ENCODE results near the gene MIDN.
"Not testable (repeated sequence)": the region's sequence is repeated elsewhere in the genome, so short reads cannot be mapped to it uniquely, and the experiment has no call there.

Gene MIDN

DNA sequence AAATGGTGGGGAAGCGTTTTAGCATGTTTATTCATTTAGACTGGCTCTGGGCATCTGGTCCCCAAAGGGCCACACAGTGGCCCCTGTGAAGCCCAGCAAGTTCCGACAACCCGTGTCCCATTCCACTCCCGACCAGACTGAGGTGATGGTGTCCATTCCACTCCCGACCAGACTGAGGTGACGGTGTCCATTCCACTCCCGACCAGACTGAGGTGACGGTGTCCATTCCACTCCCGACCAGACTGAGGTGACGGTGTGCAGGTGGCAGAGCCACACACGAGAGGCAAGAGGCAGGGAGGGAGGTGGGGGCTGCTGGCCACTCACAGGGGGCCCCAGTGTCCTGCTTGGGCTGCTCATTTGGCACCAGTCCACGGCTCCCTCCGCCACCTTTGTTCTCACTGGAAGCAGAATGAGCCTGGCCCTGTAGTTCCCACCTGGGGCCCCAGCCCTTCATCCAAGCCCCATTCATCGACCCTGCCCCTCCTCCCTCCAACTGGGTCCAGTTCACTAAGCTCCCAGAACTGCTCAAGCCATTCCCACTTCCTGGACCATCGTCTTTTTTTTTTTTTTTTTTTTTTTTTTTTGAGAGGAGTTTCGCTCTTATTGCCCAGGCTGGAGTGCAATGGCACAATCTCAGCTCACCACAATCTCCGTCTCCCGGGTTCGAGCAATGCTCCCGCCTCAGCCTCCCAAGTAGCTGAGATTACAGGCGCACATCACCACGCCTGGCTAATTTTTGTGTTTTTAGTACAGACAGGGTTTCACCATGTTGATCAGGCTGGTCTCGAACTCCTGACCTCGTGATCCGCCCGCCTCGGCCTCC lies 1.9 kb upstream of the MIDN start:
- DNase-seq (ENCODE audit: low read depth): not testable (repeated sequence)

- no peak for DNase-seq (ENCODE audit: low read depth)
These were observed 640 bp upstream of the MIDN start for GRCh38 chr19:1247748-1248138.

GRCh38 chr19:1248786-1249297 lies 459 bp downstream of the MIDN start:
- peak; percentile 79 for DNase-seq (ENCODE audit: low read depth)

DNA sequence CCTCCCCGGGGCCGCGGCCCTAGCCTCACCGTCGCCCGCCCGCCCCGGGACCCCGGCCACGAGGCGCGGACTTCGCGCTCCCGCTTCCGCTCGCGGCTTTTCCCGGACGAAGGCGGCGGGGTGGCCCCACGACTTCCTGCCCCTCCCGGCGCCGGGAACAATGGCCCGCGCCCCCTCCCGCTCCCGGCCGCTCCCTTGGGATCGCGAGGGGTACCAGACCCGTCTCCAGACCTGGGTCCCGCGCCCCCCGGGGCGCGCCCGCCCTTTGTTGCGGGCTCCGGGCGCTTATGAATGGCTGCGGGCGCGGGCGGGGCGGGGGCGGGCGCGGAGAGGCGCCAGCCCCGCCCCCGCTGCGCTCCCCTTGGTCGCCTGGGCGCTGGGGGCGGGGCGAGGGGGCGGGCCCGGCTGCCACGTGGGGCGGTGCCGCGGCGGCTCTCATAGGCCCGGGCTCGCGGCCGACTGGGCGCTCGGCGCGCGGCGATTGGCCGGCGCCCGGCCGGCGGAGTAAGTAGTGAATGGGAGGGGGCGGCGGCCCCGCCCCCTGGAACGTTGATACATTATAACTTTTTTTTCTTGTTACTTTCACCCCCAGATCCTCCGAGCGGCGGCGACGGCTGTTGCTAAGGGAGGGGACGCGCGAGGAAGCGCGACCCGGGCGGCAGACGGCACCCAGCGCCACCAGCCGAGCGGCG lies 1.1 kb downstream of the MIDN start:
- peak; percentile 95 for DNase-seq (ENCODE audit: low read depth)

GRCh38 chr19:1249990-1250436 lies 1.6 kb downstream of the MIDN start:
- no peak for DNase-seq (ENCODE audit: low read depth)

- DNase-seq (ENCODE audit: low read depth): no peak
These were observed 2.3 kb downstream of the MIDN start for GRCh38 chr19:1250437-1251260.

DNA sequence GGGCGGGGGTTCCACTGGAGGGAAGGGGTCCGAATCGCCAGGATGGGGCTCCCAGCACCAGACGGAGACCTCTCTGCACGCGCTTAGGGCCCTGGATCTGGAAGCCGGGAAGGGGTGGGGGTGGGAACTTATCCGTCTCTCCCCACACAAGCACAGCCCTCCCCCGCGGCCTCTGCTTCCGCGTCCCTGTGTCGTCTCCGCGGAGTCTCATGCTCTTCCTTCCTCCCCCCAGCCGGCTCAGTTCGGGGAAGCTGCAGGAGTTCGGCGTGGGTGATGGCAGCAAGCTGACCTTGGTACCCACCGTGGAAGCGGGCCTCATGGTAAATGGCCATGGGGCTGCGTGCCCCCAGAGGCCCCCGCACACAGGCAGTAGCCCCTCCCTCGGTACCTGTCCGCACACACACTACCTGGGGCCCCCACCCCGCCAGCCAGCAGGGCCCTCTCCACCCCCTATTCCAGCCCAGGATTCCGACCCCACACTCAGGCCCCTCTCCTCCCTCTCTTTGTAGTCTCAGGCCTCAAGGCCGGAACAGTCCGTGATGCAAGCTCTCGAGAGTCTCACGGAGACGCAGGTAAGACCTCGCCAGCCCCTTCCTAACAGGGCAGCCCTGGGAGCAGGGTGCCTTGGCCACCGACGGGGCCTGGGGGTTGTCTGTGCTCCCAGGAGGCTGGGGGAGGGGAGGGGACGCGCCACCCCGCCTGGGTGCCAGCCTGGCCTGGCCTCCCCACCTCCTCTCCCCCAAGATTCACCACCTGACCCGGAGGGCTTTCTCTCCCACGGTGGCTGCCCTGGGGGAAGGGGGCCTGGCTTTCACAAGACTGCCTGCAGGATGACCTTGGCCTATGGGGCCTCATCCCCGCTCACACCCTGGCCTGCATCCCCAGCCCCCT lies 3.2 kb downstream of the MIDN start:
- DNase-seq (ENCODE audit: low read depth): peak; percentile 52

DNA sequence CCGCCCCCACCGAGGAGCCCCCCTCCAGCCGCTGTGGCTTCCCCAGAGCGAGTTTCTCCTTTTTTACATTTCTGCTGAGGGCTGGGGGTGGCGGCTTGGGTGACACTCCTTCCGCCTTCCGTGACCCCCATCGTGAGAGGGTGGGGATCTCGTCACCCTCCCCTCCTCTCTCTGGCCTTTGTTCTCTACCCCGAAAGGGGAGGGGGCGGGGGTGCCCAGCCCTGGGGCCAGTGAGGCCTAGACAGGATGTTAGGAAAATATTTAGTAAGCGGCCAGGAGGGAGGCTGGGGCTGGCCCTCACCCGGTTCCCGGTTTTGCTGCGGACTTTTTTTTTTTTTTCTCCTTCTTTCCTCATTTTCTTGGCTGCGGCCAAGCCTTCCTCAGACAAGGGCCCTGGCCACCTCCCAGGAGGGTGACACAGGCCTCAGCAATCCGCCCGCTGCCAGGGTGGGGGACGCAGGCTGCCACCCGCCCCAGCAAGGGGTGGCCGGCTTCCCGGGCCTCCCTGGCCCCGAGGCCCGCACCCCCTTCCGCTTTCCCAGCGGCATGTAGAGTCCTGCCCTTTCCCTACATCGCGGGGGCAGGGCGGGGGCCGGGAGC lies 3.9 kb downstream of the MIDN start:
- no peak for DNase-seq (ENCODE audit: low read depth)

DNA sequence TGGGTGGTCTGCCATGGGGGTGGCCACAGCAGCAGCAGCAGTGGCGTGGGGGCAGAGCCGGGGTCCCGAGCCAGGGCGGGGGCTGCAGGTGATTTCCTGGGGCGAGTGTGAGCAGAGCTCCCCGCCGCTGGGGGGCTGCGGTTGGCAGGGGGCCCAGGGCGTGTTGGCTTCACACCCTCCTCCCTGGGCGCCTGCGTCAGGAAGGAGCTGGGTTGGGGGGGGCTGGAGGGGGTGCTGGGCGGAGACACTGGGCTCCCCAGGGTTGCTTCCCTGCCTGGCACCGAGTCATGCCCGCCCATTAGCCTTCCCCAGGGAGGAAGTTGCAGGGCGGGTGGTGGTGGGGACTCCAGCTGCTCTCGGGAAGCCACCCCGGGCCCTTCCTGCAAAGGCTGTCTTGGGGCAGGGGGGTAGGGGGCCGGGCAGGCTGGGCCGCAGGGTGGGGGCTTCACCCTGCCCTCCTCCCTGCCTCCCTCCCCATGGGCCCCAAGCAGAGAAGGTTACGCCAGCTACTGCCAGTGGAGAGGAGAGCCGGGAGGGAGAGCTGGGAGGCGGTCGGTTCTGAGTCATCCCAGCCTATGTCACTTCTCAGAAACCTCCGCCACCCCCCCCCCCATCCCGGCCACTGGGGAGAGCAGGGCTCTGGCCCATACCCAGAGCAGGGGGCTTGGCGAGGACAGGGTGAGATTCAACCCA lies 4.6 kb downstream of the MIDN start:
- peak; percentile 66 for DNase-seq (ENCODE audit: low read depth)

- no peak for DNase-seq (ENCODE audit: low read depth)
These were observed 5.2 kb downstream of the MIDN start for GRCh38 chr19:1253514-1254080.

DNA sequence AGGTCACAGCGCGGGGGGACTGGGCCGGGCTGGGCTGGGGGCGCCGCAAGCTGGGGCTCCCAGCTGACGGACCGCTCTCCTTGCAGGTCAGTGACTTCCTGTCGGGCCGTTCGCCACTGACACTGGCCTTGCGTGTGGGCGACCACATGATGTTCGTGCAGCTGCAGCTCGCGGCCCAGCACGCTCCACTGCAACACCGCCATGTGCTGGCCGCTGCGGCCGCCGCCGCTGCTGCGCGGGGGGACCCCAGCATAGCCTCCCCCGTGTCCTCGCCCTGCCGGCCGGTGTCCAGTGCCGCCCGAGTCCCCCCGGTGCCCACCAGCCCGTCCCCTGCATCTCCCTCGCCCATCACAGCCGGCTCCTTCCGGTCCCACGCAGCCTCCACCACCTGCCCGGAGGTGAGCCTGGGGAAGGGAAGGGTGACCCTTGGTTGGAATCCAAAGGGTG lies 5.7 kb downstream of the MIDN start:
- no peak for DNase-seq (ENCODE audit: low read depth)

DNA sequence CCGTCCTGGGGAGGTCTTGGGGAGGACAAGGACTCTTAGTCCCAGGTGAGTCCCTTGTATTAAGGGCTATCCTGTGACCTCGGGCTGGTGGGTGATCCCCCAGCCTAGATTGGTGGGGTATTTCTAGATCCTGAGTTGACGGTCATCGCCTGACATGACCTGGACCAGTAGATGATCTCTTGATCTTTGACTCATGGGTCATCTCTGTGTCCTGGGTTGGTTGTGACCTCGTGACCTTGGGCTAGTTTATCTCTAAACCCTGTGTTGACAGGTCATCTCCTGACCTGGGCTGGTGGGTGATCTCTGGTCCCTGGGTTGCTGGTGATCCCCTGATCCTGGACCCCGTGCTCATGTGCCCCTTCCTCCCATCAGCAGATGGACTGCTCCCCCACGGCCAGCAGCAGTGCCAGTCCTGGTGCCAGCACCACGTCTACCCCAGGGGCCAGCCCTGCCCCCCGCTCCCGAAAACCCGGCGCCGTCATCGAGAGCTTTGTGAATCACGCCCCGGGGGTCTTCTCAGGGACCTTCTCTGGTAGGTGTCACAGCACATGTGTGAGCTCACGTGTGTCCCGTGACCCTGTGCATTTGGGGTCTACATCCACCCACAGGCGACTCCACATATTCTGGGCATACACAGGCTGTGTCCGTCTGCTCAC lies 6.3 kb downstream of the MIDN start:
- DNase-seq (ENCODE audit: low read depth): no peak

DNA sequence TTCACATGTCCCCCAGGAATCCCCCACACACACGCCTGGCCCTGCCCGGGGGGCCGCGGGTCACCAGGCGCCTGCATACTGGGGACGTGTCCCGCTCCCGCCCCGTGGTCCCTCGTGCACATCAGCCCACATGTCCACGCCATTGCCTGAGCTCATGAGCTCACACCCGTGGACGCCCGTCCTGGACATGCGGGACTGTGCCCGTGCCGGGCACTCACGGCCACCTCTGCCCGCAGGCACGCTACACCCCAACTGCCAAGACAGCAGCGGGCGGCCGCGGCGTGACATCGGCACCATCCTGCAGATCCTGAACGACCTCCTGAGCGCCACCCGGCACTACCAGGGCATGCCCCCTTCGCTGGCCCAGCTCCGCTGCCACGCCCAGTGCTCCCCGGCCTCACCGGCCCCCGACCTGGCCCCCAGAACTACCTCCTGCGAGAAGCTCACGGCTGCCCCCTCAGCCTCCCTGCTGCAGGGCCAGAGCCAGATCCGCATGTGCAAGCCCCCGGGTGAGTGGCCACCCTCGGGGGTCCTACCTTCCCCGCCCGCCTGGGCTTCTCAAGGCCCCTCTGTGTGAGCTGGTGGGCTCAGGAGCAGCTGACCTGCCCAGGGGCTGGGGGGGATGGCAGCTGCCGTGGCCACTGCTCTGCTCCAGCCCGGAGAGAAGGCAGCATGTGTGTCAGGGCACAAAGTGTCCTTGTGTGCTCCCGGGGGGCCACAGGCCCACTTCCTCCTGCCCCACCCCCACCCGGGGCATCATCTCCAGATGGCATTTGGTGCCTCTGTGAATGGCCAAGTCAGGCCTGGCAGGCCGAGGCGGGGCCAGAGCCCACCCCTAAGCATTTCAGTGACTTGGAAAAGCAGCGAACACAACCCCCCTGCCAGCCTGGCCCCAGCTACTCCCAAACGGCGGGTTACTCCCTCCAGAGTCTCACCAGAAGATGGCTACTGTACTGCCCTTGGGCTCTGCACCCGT lies 7.1 kb downstream of the MIDN start:
- no peak for DNase-seq (ENCODE audit: low read depth)

DNA sequence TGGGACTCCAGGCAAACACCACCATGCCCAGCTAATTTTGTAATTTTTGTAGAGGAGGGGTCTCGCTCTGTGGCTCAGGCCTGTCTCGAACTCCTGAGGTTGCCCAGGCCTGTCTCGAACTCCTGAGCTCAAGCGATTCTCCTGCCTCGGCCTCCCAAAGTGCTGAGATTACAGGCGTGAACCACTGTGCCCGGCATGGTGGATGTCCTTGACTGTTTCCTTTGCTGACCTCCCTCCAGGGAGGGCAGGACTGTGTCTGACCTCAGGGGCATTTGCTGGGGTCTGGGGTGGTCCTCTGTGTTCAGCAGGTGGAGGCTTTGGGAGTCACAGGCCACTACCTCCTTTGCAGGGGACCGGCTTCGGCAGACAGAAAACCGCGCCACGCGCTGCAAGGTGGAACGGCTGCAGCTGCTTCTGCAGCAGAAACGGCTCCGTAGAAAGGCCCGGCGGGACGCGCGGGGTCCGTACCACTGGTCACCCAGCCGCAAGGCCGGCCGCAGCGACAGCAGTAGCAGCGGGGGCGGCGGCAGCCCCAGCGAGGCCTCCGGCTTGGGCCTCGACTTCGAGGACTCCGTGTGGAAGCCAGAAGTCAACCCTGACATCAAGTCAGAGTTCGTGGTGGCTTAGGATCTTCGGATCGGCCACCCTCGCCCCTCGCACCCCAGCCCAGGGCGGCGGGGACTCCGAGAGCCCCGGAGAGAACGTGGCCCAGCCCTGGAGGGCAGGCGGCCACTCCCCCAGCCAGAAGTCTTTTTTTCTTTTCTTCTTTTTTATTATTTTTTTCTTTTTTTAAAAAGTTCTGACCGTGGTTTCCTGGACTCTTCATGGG lies 8.5 kb downstream of the MIDN start:
- no peak for DNase-seq (ENCODE audit: low read depth)

DNA sequence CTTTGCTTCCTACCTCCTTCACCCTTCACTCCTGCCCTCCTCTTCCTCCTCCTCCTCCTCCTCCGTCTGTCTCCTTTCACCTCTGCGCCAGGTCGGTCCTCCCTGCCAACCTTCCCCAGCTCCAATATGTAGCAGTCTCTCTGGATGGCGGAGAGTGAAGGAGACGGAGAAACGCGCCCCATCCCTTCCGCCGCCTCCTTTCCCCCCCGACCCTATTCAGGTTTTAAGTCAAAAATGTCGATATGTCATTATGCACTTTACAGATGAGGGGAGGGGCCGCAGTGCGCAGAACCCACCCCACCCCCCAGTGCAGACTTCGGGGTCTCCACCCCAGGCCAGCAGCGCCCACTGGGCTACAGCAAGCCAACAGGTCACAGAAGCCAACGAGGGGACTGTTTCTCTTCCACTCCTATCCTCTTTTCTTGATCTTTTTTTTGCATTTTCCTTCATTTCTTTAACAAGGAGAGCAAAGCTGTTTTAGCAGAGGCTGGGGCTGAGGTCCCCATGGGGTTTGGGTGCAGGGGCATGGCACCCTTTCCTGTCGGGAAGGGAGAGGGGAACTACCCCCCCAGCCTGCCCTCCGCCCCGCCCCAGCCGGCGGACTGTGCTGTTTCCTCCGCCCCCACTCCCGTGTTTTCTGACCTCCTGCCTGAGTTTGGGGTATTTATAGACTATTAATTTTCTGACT lies 9.2 kb downstream of the MIDN start:
- no peak for DNase-seq (ENCODE audit: low read depth)

- no peak for DNase-seq (ENCODE audit: low read depth)
These were observed 9.7 kb downstream of the MIDN start for GRCh38 chr19:1258163-1258492.

DNA sequence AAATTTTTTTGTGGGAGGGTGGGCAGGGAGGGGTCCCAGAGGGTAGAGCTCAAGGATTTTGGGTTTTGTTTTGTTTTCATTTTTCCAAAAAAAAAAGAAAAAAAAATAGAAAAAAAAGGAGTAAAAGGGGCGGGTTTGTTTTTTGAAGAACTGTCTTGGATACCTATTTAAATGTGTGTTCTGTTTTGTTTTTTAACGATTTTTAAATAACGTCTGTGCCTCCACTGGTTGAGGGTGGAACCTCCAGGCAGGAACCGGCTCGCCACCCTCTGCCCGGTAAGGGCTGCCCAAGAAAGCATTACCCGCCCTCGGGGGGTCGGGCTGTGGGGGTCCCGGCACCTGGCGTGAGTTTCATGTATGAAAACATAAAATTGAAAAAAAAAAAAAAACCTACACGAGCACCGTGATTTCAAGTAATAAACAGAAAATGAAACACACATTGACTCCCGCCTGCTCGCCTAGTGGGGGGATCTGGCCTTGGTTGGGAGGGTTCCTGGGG lies 10.4 kb downstream of the MIDN start:
- no peak for DNase-seq (ENCODE audit: low read depth)

Measured in activated T-helper 1 cell treated with Interleukin-2 at 50 U/mL for 16 hours (primary cell).